ENCODE results near the gene FLT4. TPM values are rescaled to one million over a fixed set of nuclear protein-coding genes. Genes with fewer than 3 reads are reported as not detected.

Gene FLT4
- total RNA-seq, 1 donor from 2014 or later, result 0.51 TPM

DNA sequence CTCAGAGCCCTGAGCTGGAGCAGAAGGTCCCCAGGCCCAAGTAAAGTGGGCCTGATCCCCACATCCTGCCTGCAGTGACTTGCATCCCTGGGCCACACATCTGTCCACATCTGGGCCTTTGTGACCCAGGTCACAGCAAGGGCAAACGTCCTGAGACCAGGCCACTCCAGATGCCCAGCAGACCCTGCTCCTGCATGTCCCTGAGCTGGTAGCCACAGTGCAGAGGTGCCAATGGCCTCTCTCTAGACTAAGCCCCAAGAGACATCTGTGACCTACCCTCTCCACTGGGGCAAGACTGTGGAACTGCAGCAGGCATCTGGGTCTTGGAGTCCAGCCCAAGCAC lies 2.5 kb downstream of the FLT4 start:
- no peak for DNase-seq (ENCODE audit: extremely low spot score, unreplicated experiment)
- peaks cover 59% of the 10 kb centered on the region for H3K27me3 Mint-ChIP-seq (ENCODE audit: unreplicated experiment)
- no peaks in the 10 kb centered on the region for H3K9me3 Mint-ChIP-seq (ENCODE audit: unreplicated experiment)
- peak overlapping the region; percentile 29 for H3K4me3 Mint-ChIP-seq (ENCODE audit: unreplicated experiment)
- TF ChIP-seq, protein P1, sequence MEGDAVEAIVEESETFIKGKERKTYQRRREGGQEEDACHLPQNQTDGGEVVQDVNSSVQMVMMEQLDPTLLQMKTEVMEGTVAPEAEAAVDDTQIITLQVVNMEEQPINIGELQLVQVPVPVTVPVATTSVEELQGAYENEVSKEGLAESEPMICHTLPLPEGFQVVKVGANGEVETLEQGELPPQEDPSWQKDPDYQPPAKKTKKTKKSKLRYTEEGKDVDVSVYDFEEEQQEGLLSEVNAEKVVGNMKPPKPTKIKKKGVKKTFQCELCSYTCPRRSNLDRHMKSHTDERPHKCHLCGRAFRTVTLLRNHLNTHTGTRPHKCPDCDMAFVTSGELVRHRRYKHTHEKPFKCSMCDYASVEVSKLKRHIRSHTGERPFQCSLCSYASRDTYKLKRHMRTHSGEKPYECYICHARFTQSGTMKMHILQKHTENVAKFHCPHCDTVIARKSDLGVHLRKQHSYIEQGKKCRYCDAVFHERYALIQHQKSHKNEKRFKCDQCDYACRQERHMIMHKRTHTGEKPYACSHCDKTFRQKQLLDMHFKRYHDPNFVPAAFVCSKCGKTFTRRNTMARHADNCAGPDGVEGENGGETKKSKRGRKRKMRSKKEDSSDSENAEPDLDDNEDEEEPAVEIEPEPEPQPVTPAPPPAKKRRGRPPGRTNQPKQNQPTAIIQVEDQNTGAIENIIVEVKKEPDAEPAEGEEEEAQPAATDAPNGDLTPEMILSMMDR (IDR thresholded peaks at IDR 0.05), result no peak
- no peaks in the 10 kb centered on the region for H3K36me3 Mint-ChIP-seq (ENCODE audit: unreplicated experiment)
- H3K4me1 Mint-ChIP-seq (ENCODE audit: unreplicated experiment), result peaks cover 13% of the 10 kb centered on the region
- no peak overlapping the region for H3K27ac Mint-ChIP-seq (ENCODE audit: unreplicated experiment)

DNA sequence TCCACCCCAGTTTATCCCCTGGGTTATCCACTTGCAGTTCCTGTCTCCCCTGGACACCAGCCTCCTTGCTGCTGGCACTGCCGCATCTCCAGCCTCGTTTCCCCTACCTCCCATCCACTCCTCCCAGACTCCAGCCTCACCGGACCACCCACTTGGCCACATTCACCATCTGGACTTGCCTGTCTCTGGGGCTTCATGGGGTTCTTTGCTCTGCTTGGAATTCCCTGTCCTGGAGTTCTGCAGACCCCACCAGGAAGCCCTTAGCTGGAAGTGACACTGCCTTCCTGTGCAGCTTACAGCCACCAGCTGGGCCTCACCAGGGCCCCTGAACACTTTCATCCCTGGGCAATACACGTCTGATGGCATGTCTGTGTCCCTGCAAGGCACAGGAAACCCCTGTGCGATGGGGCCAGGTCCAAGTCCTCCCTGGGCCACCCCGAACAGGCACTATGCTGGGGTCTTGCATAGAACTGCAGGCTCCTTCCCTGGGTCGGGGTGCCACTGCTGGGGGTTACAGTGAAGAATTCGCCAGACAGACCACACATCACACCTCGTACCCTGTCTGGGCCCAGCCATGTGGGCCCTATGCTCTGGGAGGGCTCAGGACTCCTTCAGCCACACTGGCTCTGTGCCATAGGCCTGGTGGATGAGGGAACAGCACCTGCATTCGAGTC lies 3.0 kb downstream of the FLT4 start:
- Mint-ChIP-seq H3K9me3 (ENCODE audit: unreplicated experiment) (no peaks in the 10 kb centered on the region), H3K36me3 (ENCODE audit: unreplicated experiment) (no peaks in the 10 kb centered on the region), H3K27me3 (ENCODE audit: unreplicated experiment) (peaks cover 53% of the 10 kb centered on the region), H3K27ac (ENCODE audit: unreplicated experiment) (no peak overlapping the region), H3K4me1 (ENCODE audit: unreplicated experiment) (peaks cover 13% of the 10 kb centered on the region), H3K4me3 (ENCODE audit: unreplicated experiment) (no peak overlapping the region)
- no peak for DNase-seq (ENCODE audit: extremely low spot score, unreplicated experiment)
- TF ChIP-seq, protein P1 (IDR thresholded peaks at IDR 0.05), result no peak

DNA sequence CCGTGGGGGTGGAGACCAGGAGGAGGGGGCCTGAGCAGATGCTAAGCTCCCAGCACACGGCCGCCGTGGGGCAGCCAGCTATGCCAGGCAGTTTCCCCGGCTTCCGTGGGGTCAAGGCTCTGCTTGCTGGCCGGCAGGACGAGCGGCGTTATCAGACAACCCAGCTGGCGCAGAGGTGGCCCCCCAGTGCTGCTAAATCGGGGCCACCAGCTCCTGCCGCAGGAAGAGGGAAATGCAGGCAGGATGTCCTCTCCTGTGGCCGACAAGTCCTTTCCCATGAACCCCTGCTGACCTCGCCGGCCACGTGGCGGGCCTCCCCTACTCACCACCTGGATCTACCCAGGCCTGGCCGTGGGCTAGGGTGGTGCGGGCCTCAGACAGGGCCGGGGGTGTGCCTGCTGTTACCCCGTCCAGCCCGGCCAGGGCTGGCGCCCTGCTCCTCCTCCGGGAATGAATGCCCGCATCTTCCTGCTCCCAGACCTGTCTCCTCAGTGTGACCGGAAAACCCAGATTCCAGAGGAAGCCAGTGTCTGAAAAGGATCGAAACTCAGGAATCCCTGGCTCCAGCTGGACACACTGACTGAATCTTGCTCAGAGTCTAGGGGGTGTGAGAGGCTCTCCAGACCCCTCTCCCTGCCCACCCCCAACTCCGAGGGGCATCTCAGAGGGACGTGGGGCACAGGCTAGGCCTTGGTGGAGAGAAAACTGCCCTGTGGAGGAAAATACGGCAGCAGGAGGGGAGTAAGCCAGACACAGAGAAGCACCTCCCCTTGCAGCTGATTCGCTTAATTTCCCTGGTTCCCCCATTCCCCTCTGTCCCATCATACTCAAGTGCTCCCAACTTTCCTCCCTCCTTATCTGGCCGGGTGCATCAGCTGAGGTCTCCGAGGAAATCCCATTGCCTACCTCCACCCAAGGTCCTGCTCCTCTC lies 3.9 kb downstream of the FLT4 start:
- TF ChIP-seq, protein P1 (IDR thresholded peaks at IDR 0.05), result no peak
- Mint-ChIP-seq H3K27ac (ENCODE audit: unreplicated experiment) (no peak overlapping the region), H3K36me3 (ENCODE audit: unreplicated experiment) (no peaks in the 10 kb centered on the region), H3K9me3 (ENCODE audit: unreplicated experiment) (no peaks in the 10 kb centered on the region), H3K4me3 (ENCODE audit: unreplicated experiment) (no peak overlapping the region), H3K27me3 (ENCODE audit: unreplicated experiment) (peaks cover 45% of the 10 kb centered on the region), H3K4me1 (ENCODE audit: unreplicated experiment) (peaks cover 13% of the 10 kb centered on the region)
- no peak for DNase-seq (ENCODE audit: extremely low spot score, unreplicated experiment)

DNA sequence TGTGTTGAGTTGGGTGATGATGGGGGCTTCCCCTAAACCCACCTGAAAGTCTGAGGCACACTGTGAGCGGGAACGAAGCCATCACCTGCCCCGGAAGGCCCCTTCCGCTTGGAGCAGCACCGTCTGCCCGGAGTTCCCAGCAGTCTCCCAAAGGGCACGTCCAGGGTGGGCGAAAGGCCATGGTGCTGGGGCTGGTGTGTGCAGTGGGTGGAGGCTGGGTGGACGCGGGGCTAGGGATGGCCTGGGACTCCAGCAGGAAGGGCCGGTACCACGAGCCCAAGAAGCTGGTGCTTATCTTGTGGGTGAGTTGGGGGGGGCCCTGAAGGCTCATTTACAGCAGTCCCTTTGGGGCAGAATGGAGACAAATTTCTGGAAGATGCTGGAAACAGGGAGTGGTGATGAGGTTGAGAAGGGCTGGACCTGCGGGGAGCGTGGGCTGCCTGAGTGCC lies 4.6 kb downstream of the FLT4 start:
- Mint-ChIP-seq H3K4me1 (ENCODE audit: unreplicated experiment) (peaks cover 6% of the 10 kb centered on the region), H3K27me3 (ENCODE audit: unreplicated experiment) (peaks cover 38% of the 10 kb centered on the region), H3K36me3 (ENCODE audit: unreplicated experiment) (no peaks in the 10 kb centered on the region), H3K4me3 (ENCODE audit: unreplicated experiment) (no peak overlapping the region), H3K9me3 (ENCODE audit: unreplicated experiment) (no peaks in the 10 kb centered on the region), H3K27ac (ENCODE audit: unreplicated experiment) (no peak overlapping the region)
- no peak for DNase-seq (ENCODE audit: extremely low spot score, unreplicated experiment)
- TF ChIP-seq, protein P1 (IDR thresholded peaks at IDR 0.05), result no peak

Measured in osteocyte (in vitro differentiated cells).